Hematopoietic multipotent progenitor cell treated with erythropoietin and hydrocortisone succinate and interleukin-3 and kit ligand, for 6 days (in vitro differentiated cells): ENCODE results near the gene CCDC92.
"Not testable (repeated sequence)": the region's sequence is repeated elsewhere in the genome, so short reads cannot be mapped to it uniquely, and the experiment has no call there.

Source experiments
- DNase-seq: peaks from one replicate; pipeline ENCODE4 v3.0.0-alpha.2; 2015

CCDC92 gene

GRCh38 chr12:123935956-123936355, 36.7 kb downstream of the CCDC92 start:
- DNase-seq = no peak

DNA sequence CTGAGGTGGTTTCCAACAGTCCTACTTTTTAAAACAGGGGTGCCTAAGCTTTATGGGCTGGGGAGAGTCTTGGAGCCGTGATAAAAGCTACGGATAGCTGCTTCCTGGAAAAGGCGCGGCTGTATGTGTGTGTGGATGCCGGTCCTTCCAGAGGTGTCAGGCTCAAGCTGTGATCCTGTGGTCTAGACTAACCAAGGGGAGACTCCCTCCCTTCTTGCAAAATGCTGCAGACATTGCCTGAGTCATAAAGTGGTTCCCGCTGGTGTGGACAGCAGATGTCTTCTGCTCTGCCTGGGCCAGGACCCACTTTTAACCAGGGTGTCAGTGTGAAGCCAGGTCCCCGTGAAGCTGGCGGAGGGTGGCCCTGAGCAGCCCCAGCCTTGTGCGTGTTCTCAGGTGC, 37.8 kb downstream of the CCDC92 start:
- no peak for DNase-seq

- no peak for DNase-seq
These were observed 38.5 kb downstream of the CCDC92 start for GRCh38 chr12:123934016-123934620.

GRCh38 chr12:123933214-123933613, 39.4 kb downstream of the CCDC92 start:
- DNase-seq = no peak

DNA sequence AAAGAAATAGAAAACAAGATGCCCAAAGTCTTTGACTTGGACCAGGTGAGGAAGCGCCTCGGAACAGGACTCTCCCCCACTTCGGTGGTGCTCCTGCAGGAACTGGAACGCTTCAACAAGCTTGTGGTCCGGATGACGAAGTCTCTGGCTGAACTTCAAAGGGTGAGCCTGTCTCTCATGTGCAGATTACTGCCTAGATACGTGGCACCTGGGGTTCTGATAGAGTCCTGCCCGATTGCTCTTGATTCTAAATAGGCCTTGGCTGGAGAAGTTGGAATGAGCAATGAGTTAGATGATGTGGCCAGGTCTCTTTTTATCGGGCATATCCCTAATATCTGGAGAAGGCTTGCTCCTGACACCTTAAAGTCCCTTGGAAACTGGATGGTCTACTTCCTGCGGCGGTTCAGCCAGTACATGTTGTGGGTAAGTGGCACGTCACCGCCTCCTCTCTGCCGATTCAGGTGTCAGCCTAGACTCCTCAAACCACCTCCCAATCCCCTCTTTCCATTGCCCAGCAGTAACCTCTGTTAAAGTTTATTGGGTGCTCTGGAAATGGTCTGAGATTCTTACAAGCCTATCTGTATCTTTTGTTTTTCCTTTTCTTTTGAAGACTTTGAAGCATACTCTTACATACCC, 40.8 kb downstream of the CCDC92 start:
- no peak for DNase-seq

DNA sequence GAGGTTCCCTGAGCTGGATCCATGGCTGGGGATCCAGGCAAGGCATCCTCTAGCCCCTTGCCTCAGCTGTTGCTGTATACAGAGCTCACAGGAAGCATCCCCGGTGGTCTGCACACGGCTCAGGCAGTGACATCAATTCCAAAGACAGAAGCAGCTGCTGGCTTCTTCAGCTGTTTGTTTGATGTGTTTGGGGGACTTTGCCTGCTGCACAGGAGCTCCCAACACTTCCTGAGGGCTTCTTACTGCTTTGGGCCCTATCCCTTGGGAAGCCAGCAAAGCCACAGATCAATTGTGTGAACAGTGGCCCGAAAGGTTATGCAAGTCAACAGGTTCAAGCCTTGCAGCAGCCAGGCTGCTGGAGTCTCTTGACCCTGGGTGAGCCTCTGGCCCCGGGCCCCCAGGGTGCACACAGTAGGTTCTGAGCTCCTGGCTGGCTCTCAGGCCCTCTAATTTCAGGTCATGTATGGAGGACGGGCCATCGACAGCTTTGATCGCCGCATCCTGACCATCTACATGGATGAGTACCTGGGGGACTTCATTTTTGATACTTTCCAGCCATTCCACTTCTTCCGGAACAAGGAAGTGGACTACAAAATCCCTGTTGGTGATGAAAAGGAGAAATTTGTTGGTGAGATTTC, 42.6 kb downstream of the CCDC92 start:
- DNase-seq = no peak

DNA sequence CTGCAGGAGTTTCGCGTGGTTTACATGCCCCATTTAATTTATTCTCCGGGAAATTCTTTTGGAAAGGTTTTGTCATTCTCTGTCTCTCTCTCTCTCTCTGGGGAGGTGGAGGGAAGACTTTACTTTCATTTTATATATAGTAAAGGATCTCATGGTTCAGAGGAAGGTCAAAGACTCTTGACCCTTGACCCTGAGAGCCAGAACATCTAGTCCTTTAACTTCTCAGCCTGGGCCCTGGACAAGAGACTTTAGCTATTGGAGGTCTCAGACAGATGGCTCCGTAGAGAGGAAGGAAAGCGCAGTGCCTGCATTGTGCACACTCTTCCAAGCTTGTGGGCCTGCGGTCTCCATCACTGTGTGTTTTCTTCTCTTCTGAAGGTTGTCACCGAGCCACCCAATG, 43.7 kb downstream of the CCDC92 start:
- DNase-seq = no peak

- no peak for DNase-seq
These were observed 44.3 kb downstream of the CCDC92 start for GRCh38 chr12:123928274-123928865.

GRCh38 chr12:123924539-123924938, 48.1 kb downstream of the CCDC92 start:
- DNase-seq = no peak

DNA sequence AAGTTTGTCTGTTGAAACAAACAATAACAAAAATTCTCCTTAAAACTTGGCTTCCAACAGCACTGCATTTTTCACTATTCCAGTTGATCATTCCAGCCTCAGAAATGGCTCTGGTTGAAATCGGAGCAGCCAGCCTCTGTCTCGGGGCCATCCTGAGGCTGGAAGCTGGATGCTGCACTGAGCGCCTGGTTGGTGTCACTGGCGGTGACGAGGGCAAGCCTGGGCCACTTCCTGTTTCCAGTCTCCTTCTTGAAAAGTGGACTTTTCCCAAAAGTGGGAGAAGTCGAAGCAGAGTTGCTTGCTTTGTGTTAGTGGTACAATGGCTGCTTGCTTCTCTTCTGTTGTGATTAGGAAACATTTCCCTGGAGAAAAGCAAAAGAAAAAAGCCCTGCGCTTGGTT, 48.7 kb downstream of the CCDC92 start:
- no peak for DNase-seq

GRCh38 chr12:123923038-123923437, 49.6 kb downstream of the CCDC92 start:
- DNase-seq = no peak

GRCh38 chr12:123919980-123920360, 52.7 kb downstream of the CCDC92 start:
- DNase-seq = no peak

DNA sequence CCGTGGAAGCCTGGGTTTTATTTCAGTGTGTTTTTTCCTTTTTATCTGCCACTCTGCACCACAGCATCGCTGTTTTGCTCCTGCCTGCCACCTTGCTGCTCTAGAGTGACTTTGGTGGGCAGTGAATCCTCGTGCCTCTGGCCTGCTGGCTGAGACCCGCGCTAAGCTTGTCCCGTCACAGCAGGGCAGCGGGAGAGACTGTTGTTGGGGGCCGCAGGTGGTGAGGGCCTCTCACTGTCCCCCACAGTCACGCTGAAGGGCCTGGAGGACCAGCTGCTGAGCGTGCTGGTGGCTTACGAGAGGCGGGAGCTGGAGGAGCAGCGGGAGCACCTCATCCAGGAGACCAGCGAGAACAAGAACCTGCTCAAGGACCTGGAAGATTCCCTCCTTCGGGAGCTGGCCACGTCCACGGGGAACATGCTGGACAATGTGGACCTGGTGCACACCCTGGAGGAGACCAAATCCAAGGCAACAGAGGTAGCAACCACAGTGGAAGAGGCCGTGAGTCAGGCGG, 55.2 kb downstream of the CCDC92 start:
- DNase-seq = no peak

GRCh38 chr12:123916729-123917128, 55.9 kb downstream of the CCDC92 start:
- no peak for DNase-seq

DNA sequence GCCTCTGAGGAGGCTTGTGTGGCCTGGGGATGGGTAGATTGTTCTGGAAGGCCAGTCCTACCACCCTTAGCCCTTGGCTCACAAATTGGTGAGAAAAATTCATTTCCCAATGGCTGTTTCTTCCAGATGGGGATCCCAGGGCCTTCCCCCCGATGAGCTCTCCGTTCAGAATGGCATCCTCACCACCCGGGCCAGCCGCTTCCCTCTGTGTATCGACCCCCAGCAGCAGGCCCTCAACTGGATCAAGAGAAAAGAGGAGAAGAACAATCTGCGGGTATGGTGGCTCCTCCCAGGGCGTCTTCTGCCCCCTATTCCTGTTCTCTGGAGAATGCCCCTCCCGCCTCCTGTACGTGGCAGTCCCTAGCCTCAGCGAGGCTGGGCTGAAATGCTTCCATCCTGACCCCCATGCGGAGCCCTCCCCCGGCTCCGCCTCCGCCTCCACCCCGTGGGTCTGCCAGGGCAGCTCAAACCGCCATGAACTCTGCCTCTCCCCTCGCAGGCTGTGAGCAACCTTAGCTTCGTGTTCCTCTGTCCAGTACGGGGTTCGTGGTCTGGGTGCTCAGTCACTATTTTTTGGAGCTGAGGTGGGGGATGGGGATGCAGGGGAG, 57.8 kb downstream of the CCDC92 start:
- DNase-seq = no peak

DNA sequence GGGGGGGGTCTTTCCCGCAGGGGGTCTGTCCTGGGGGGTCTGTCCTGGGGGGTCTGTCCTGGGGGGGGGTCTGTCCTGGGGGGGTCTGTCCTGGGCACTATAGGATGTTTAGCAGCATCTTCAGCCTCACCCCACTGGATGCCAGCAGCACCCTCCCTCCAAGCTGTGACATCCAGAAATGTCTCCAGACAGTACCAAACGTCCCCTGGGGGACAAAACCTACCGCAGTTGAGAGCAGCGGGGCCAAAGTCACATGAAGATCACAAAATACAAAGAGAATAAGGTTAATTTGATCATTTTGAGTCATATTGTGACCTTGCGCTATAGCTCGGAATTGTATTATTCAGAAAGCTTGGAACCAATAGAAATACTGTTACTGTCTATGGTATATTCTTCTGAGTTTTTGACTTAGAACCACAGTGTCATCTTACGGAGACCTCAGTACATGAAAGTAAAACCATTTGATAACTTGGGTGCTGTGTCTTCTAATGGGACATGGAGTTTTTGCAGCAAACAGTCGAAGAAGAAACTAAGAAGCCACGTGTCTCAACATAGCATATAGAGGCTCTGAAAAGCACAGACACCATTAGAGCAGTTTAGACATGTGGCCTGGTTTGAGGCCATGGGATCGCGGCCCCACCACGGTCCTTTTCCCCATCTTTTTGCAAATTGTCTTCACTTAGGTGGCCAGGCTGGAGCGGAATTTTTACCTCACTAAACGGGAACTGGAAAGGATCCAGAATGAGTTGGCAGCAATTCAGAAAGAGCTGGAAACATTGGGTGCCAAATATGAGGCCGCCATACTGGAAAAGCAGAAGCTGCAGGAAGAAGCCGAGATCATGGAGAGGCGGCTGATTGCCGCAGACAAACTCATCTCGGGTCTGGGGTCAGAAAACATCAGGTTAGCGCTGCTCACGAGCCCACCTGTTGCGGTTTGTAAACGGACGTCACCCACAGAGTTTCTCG, 59.9 kb downstream of the CCDC92 start:
- no peak for DNase-seq

- not testable (repeated sequence) for DNase-seq
These were observed 60.8 kb downstream of the CCDC92 start for GRCh38 chr12:123911672-123912409.

DNA sequence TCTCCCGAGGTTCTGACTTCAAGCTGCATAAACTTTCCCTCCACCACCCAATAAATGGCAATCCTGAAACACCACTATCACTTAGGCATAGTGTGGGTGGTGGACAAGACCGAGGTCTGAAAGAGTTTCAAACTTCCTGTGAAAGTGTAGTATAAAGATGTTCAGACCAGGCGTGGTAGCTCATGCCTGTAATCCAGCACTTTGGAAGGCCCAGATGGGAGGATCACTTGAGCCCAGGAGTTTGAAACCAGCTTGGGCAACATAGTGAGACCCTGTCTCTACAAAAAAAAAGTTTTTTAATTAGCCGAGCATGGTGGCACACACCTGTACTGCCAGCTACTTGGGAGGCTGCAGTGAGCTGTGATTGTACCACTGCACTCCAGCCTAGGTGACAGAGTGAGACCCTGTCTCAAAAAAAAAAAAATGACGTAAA, 61.9 kb downstream of the CCDC92 start:
- DNase-seq = no peak

- no peak for DNase-seq
These were observed 62.6 kb downstream of the CCDC92 start for GRCh38 chr12:123910057-123910456.

DNA sequence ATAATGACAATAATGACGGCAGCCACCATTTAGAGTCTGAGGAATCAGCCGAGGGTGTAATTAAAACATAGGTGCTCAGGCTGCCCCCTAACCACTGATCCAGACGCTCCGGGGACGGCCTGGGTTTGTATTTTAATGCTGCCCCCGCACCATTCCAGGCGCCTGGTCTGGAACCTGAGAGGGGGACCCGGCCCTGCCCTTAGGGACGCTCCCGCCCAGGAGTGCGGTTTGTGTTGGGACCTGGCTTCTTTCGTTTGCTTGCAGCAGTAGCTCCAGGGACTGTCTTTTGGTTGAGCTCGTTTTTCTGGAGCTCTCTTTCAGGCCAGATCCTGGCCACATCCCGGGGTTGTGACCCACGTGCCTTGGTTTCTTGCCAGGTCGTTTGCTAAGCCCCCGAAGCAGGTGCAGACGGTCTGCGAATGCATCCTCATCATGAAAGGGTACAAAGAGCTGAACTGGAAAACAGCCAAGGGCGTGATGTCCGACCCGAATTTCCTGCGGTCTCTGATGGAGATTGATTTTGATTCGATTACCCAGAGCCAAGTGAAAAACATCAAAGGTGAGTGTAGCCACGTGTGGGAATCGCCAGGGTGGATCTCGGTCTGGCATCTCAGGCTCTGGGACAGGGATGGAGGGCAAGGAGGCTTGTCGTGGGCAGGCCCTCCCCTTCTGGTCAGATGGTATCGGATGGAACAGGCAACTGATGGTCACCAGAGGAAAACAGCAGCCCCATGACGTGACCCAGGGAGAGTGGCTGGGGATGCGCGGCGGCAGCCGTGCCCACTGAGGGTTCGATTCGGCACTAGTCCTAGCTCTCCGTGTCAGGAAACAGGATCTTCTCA, 63.5 kb downstream of the CCDC92 start:
- no peak for DNase-seq
